Type B pancreatic cell (in vitro differentiated cells): ENCODE results near the gene ETF1. TPM values are rescaled to one million over a fixed set of nuclear protein-coding genes. Genes with fewer than 3 reads are reported as not detected.

Experiments
- DNase-seq: peaks from one replicate; pipeline ENCODE4 v3.0.0; 2021; ENCODE audit warnings: mixed read lengths; ENCODE audit not compliant: unreplicated experiment; ENCODE audit errors: extremely low spot score
- H3K27ac Mint-ChIP-seq: 2 replicates; pipeline ENCODE4 v1.8.0; 2021; ENCODE audit warnings: mild to moderate bottlenecking, mixed read lengths
- H3K27me3 Mint-ChIP-seq: 2 replicates; pipeline ENCODE4 v1.8.0; 2021; ENCODE audit warnings: mixed read lengths
- H3K36me3 Mint-ChIP-seq: 2 replicates; pipeline ENCODE4 v1.8.0; 2021; ENCODE audit warnings: mixed read lengths
- H3K4me1 Mint-ChIP-seq: one replicate; pipeline ENCODE4 v1.8.0; 2021; ENCODE audit warnings: mixed read lengths; ENCODE audit not compliant: unreplicated experiment
- H3K4me3 Mint-ChIP-seq: 2 replicates; pipeline ENCODE4 v1.8.0; 2021; ENCODE audit warnings: mild to moderate bottlenecking, mixed read lengths
- H3K9me3 Mint-ChIP-seq: 2 replicates; pipeline ENCODE4 v1.8.0; 2021; ENCODE audit warnings: mixed read lengths
- CTCF ChIP-seq: fragments of 200-600 bp; sonication (generic); conservative IDR thresholded peaks from 2 replicates; pipeline ENCODE4 v1.5.0; 2021; ENCODE audit warnings: antibody characterized with exemption, mild to moderate bottlenecking
- total RNA-seq: library from RNA; stranded (reverse); gene quantifications from 2 replicates; pipeline ENCODE4 v1.2.1, GENCODE V29; 2021; ENCODE audit warnings: low replicate concordance

Gene ETF1
- total RNA-seq, 1 donor from 2014 or later, result 80.0 TPM

GRCh38 chr5:138457531-138458275 lies 85.3 kb downstream of the ETF1 start:
- no peak for DNase-seq
- no peak overlapping the region for H3K27ac Mint-ChIP-seq
- H3K4me1 Mint-ChIP-seq, result peaks cover 13% of the 10 kb centered on the region
- H3K4me3 Mint-ChIP-seq, result no peak overlapping the region
- no peaks in the 10 kb centered on the region for H3K9me3 Mint-ChIP-seq
- no peak for TF ChIP-seq CTCF
- no peaks in the 10 kb centered on the region for H3K36me3 Mint-ChIP-seq
- H3K27me3 Mint-ChIP-seq, result peaks cover 22% of the 10 kb centered on the region

Other genes starting within 250 kb of the ETF1 start
- 4.1 and 17.2 TPM in 2 replicates for gene CDC25C, start 211.4 kb downstream of the ETF1 start, total RNA-seq
- gene FAM53C, start 205.0 kb downstream of the ETF1 start, total RNA-seq, result 48.2 and 56.4 TPM in 2 replicates
- gene KDM3B, start 190.6 kb downstream of the ETF1 start, total RNA-seq, result 88.8 and 97.7 TPM in 2 replicates
- gene REEP2, start 104.2 kb downstream of the ETF1 start, total RNA-seq, result 7.8 and 31.0 TPM in 2 replicates
- gene EGR1, start 77.8 kb downstream of the ETF1 start, total RNA-seq, result 64.4 and 283 TPM in 2 replicates
- gene HSPA9, start 32.2 kb upstream of the ETF1 start, total RNA-seq, result 238 and 252 TPM in 2 replicates
- gene CTNNA1, start 210.2 kb upstream of the ETF1 start, total RNA-seq, result 371 and 498 TPM in 2 replicates